BJ (cell line): Measurements from ENCODE around the gene ANP32E. TPM values are rescaled to one million over a fixed set of nuclear protein-coding genes. Genes with fewer than 3 reads are reported as not detected.
"Not testable (repeated sequence)": the region's sequence is repeated elsewhere in the genome, so short reads cannot be mapped to it uniquely, and the experiment has no call there.

ENCODE experiments used
- CTCF ChIA-PET: fragments of 350-600 bp; formaldehyde crosslinking; extraction: SDS; loops from one replicate; lab custom pipeline; 2021; ENCODE audit warnings: antibody characterized with exemption, inconsistent platforms; lab: Yijun Ruan, JAX
- POLR2A ChIA-PET: fragments of 300-600 bp; sonication (Branson Sonifier 250); formaldehyde crosslinking; extraction: SDS; loops from one replicate; lab custom pipeline; 2021; ENCODE audit warnings: antibody characterized with exemption; lab: Charles Lee
- DNase-seq: peaks from one replicate; pipeline ENCODE4 v3.0.0-alpha.2; 2011; ENCODE audit warnings: low read depth
- H3K27me3 ChIP-seq: 2 replicates; pipeline ENCODE4 v1.6.0; 2011; ENCODE audit warnings: low read length; ENCODE audit not compliant: control insufficient read depth, insufficient read depth
- H3K36me3 ChIP-seq: 2 replicates; pipeline ENCODE4 v1.5.1; 2011; ENCODE audit warnings: low read length; ENCODE audit not compliant: control insufficient read depth, insufficient read depth
- H3K4me3 ChIP-seq: 2 replicates; pipeline ENCODE4 v1.5.1; 2011; ENCODE audit warnings: low read depth, mild to moderate bottlenecking, control low read depth, low read length
- CTCF ChIP-seq: IDR thresholded peaks from 2 replicates; pipeline ENCODE4 v1.5.1; 2011; ENCODE audit warnings: low read depth, mild to moderate bottlenecking, control low read depth, inconsistent platforms, low read length, moderate library complexity; ENCODE audit not compliant: insufficient read depth
- polyA plus RNA-seq: library from polyadenylated mRNA; depleted of rRNA; stranded (reverse); fragments of >200 nt; gene quantifications from 2 replicates; pipeline ENCODE4 v1.2.3, GENCODE V29; 2011

ANP32E gene
- polyA plus RNA-seq, 1 experiment = 6.1 TPM

GRCh38 chr1:150237746-150238145 lies 1.8 kb upstream of the ANP32E start:
- Histone ChIP-seq H3K27me3 (no peaks in the 10 kb centered on the region), H3K4me3 (no peak overlapping the region), H3K36me3 (no peaks in the 10 kb centered on the region)
- ChIA-PET POLR2A (no interaction called here), CTCF (interaction anchor here (1.5 kb wide), 1 partner anchor 8 kb away, joined by 5 read pairs; no protein-coding TSS in a partner anchor)
- TF ChIP-seq CTCF = no peak
- no peak for DNase-seq

- DNase-seq, H3K4me3 ChIP-seq, H3K36me3 ChIP-seq, POLR2A ChIA-PET, H3K27me3 ChIP-seq: not testable (repeated sequence)
- CTCF ChIA-PET = interaction anchor here (1.5 kb wide), 1 partner anchor 8 kb away, joined by 5 read pairs; no protein-coding TSS in a partner anchor
Observed at GRCh38 chr1:150237176-150237575, 1.3 kb upstream of the ANP32E start.

- peak overlapping the region; percentile 67 for H3K4me3 ChIP-seq
- no peak for TF ChIP-seq CTCF
- ChIA-PET POLR2A (no interaction called here), CTCF (interaction anchor here (1.5 kb wide), 1 partner anchor 9 kb away, joined by 5 read pairs; no protein-coding TSS in a partner anchor)
- H3K27me3 ChIP-seq = no peaks in the 10 kb centered on the region
- H3K36me3 ChIP-seq = no peaks in the 10 kb centered on the region
- DNase-seq = no peak
Observed at GRCh38 chr1:150236614-150237100, 745 bp upstream of the ANP32E start.

GRCh38 chr1:150235294-150235851 lies 539 bp downstream of the ANP32E start:
- Histone ChIP-seq H3K27me3 (no peaks in the 10 kb centered on the region), H3K4me3 (peak overlapping the region; percentile 67), H3K36me3 (no peaks in the 10 kb centered on the region)
- no peak for DNase-seq
- TF ChIP-seq CTCF = no peak
- POLR2A ChIA-PET = interaction anchor here (0.6 kb wide), 2 partner anchors 128 to 197 kb away, joined by 3 to 6 read pairs; no protein-coding TSS in a partner anchor
- CTCF ChIA-PET = no interaction called here

GRCh38 chr1:150234566-150235293 lies 1.2 kb downstream of the ANP32E start:
- no peak for TF ChIP-seq CTCF
- POLR2A ChIA-PET = interaction anchor here (0.6 kb wide), 1 partner anchor 196 kb away, joined by 6 read pairs; no protein-coding TSS in a partner anchor
- CTCF ChIA-PET = interaction anchor here (2.4 to 2.7 kb wide), 2 partner anchors 12 to 21 kb away, joined by 7 to 10 read pairs; no protein-coding TSS in a partner anchor
- Histone ChIP-seq H3K4me3 (peak overlapping the region; percentile 67), H3K27me3 (no peaks in the 10 kb centered on the region), H3K36me3 (no peaks in the 10 kb centered on the region)
- DNase-seq = no peak
